PC-3 (cell line): ENCODE results near the gene ZNF236. TPM values are rescaled to one million over a fixed set of nuclear protein-coding genes. Genes with fewer than 3 reads are reported as not detected.

ENCODE experiments used
- ATAC-seq: fragments of 200-7000 bp; cut with Tn5 transposase; 2 replicates; pipeline ENCODE4 v1.9.1; 2020; ENCODE audit warnings: mild to moderate bottlenecking, moderate library complexity
- BruUV-seq: library from RNA; stranded (reverse); fragments of 400-500 nt; replicated peaks from 2 replicates; lab custom pipeline; 2021; lab: Mats Ljungman, UMichigan
- CTCF ChIA-PET: fragments of 300-600 bp; sonication (Branson Sonifier 250); formaldehyde crosslinking; loops from one replicate; lab custom pipeline; 2022; ENCODE audit warnings: antibody characterized with exemption; lab: Charles Lee
- POLR2A ChIA-PET: fragments of 300-600 bp; sonication (Branson Sonifier 250); formaldehyde crosslinking; loops from one replicate; lab custom pipeline; 2022; ENCODE audit warnings: antibody characterized with exemption; ENCODE audit not compliant: unreplicated experiment; lab: Charles Lee
- DNase-seq: peaks from one replicate; pipeline ENCODE4 v3.0.0-alpha.2; 2015
- H2AFZ ChIP-seq: fragments of 300-600 bp; sonication (generic); 2 replicates; pipeline ENCODE4 v1.6.0; 2016; ENCODE audit warnings: antibody characterized with exemption, low read length
- H3F3A ChIP-seq: fragments of 300-600 bp; sonication (generic); one replicate; pipeline ENCODE4 v1.6.0; 2017; ENCODE audit warnings: antibody characterized with exemption, low read length, control low read depth, mild to moderate bottlenecking; ENCODE audit not compliant: unreplicated experiment
- H3K27ac ChIP-seq: fragments of 300-600 bp; sonication (generic); 2 replicates; pipeline ENCODE4 v1.5.1; 2016; ENCODE audit warnings: mild to moderate bottlenecking, low read length
- H3K27me3 ChIP-seq: fragments of 300-600 bp; sonication (generic); 2 replicates; pipeline ENCODE4 v1.6.1; 2016; ENCODE audit warnings: low read length, mixed read lengths
- H3K36me3 ChIP-seq: fragments of 300-600 bp; sonication (generic); 2 replicates; pipeline ENCODE4 v1.6.1; 2016; ENCODE audit warnings: low read depth, mixed run types, low read length, mixed read lengths
- H3K4me1 ChIP-seq: fragments of 300-600 bp; sonication (generic); 2 replicates; pipeline ENCODE4 v1.5.1; 2016; ENCODE audit warnings: low read length; ENCODE audit not compliant: insufficient read depth
- H3K4me2 ChIP-seq: fragments of 300-600 bp; sonication (generic); 2 replicates; pipeline ENCODE4 v1.6.0; 2016; ENCODE audit warnings: low read length
- H3K4me3 ChIP-seq: fragments of 300-600 bp; sonication (generic); 2 replicates; pipeline ENCODE4 v1.5.1; 2016; ENCODE audit warnings: mild to moderate bottlenecking, low read length, mixed read lengths
- H3K79me2 ChIP-seq: fragments of 300-600 bp; sonication (generic); 2 replicates; pipeline ENCODE4 v1.6.1; 2017; ENCODE audit warnings: low read length, mixed read lengths
- H3K9ac ChIP-seq: fragments of 300-600 bp; sonication (generic); 2 replicates; pipeline ENCODE4 v1.6.0; 2016; ENCODE audit warnings: mild to moderate bottlenecking, low read length
- H3K9me2 ChIP-seq: fragments of 300-600 bp; sonication (generic); replicated peaks from 2 replicates; pipeline ENCODE4 v1.6.1; 2016; ENCODE audit warnings: mixed run types, low read length, mixed read lengths
- H3K9me3 ChIP-seq: fragments of 300-600 bp; sonication (generic); 2 replicates; pipeline ENCODE4 v1.6.1; 2016; ENCODE audit warnings: low read length, mixed read lengths
- H4K20me1 ChIP-seq: fragments of 300-600 bp; sonication (generic); 2 replicates; pipeline ENCODE4 v1.6.1; 2016; ENCODE audit warnings: low read length, mixed read lengths
- EZH2 ChIP-seq: fragments of 300-600 bp; sonication (generic); IDR thresholded peaks from one replicate; pipeline ENCODE4 v1.6.1; 2017; ENCODE audit warnings: antibody characterized with exemption, mild to moderate bottlenecking, low read length; ENCODE audit not compliant: unreplicated experiment
- EZH2phosphoT487 ChIP-seq: fragments of 300-600 bp; sonication (generic); IDR thresholded peaks from 2 replicates; pipeline ENCODE4 v1.6.1; 2018; ENCODE audit warnings: mild to moderate bottlenecking, antibody characterized with exemption, low read length, borderline replicate concordance
- intact Hi-C: fragments of 100-400 bp; cut with micrococcal nuclease; formaldehyde crosslinking; loops from 2 replicates; pipeline ENCODE4 v1.9.0; 2023
- total RNA-seq: library from RNA; depleted of rRNA; stranded (reverse); fragments of >200 nt; gene quantifications from 2 replicates; pipeline ENCODE4 v1.2.3, GENCODE V29; 2014
- TF ChIP-seq, protein P1 (sequence below): fragments of 300-600 bp; sonication (generic); conservative IDR thresholded peaks from 2 replicates; pipeline ENCODE4 v1.5.1; 2017; ENCODE audit warnings: antibody characterized with exemption, low read depth, mild to moderate bottlenecking, low read length

ZNF236 gene
- total RNA-seq, 1 experiment from 2014 or later, result 7.7 TPM

DNA sequence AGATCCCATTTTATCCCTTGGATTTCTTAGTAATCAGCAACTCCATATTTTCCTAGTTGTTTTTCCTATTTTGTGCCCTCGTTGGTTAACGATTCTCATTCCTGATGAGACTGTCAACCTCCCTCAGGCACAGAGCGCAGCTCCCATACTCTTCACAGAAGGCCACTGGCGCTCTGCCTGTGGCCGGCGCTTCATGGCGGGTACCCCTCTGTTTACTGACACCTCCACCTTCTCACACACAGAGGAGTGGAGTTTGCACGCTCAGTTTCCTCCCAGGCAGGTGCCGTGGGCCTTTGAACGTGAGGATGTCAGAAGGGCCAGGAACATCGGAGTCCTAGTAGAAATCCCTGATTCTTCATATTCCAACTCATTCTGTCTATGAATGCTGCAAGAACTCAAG lies 171.2 kb downstream of the ZNF236 start:
- Histone ChIP-seq H3K9me2 (no peaks in the 10 kb centered on the region), H3F3A (no peaks in the 10 kb centered on the region), H3K4me3 (no peak overlapping the region), H4K20me1 (no peaks in the 10 kb centered on the region), H3K4me1 (no peaks in the 10 kb centered on the region), H3K9ac (no peak overlapping the region), H3K27ac (no peak overlapping the region), H3K4me2 (no peak overlapping the region), H3K36me3 (no peaks in the 10 kb centered on the region), H3K79me2 (no peaks in the 10 kb centered on the region), H3K9me3 (no peaks in the 10 kb centered on the region), H3K27me3 (no peaks in the 10 kb centered on the region), H2AFZ (no peak overlapping the region)
- ChIA-PET CTCF (no interaction called here), POLR2A (no interaction called here)
- DNase-seq (no peak), ATAC-seq (no peak)
- intact Hi-C loops, result no loop called here
- TF ChIP-seq EZH2 (no peak), EZH2phosphoT487 (no peak)
- TF ChIP-seq, protein P1, sequence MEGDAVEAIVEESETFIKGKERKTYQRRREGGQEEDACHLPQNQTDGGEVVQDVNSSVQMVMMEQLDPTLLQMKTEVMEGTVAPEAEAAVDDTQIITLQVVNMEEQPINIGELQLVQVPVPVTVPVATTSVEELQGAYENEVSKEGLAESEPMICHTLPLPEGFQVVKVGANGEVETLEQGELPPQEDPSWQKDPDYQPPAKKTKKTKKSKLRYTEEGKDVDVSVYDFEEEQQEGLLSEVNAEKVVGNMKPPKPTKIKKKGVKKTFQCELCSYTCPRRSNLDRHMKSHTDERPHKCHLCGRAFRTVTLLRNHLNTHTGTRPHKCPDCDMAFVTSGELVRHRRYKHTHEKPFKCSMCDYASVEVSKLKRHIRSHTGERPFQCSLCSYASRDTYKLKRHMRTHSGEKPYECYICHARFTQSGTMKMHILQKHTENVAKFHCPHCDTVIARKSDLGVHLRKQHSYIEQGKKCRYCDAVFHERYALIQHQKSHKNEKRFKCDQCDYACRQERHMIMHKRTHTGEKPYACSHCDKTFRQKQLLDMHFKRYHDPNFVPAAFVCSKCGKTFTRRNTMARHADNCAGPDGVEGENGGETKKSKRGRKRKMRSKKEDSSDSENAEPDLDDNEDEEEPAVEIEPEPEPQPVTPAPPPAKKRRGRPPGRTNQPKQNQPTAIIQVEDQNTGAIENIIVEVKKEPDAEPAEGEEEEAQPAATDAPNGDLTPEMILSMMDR, result no peak
- BruUV-seq, result no TSS peak

DNA sequence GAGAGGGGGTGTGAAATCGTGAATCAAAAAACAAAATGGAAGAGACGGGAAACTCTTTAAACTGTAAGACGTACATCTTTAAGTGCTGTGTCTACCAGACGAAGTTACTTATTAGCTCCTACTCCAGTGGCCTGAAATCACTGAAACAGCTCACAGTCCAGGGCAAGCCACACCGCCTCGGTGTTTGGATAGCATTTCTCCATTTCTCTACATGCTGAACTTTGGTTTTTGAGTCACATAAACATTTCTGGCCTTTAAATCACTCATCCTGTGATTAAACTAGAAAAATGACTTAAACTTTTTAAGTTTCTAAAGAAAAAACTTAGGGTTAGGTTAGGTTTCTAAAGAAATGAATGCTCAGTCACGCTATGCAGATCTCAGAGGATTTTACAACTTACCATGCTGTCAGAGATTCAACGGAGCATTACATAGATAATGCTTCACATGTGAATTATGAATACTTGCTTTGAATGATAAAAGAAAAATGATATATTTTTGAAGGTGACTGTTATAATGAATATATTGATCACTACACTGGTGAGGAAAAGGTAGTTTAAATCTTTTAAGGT lies 171.8 kb downstream of the ZNF236 start:
- TF ChIP-seq, protein P1, result no peak
- TF ChIP-seq EZH2, result no peak
- no peak for TF ChIP-seq EZH2phosphoT487
- Histone ChIP-seq H3K9ac (no peak overlapping the region), H4K20me1 (no peaks in the 10 kb centered on the region), H3K4me1 (no peaks in the 10 kb centered on the region), H3F3A (no peaks in the 10 kb centered on the region), H3K4me3 (no peak overlapping the region), H3K27me3 (no peaks in the 10 kb centered on the region), H3K27ac (no peak overlapping the region), H2AFZ (no peak overlapping the region), H3K9me3 (no peaks in the 10 kb centered on the region), H3K9me2 (no peaks in the 10 kb centered on the region), H3K79me2 (no peaks in the 10 kb centered on the region), H3K36me3 (no peaks in the 10 kb centered on the region), H3K4me2 (no peak overlapping the region)
- CTCF ChIA-PET, result no interaction called here
- POLR2A ChIA-PET, result no interaction called here
- BruUV-seq, result no TSS peak
- DNase-seq, result no peak
- ATAC-seq, result no peak
- intact Hi-C loops, result no loop called here

DNA sequence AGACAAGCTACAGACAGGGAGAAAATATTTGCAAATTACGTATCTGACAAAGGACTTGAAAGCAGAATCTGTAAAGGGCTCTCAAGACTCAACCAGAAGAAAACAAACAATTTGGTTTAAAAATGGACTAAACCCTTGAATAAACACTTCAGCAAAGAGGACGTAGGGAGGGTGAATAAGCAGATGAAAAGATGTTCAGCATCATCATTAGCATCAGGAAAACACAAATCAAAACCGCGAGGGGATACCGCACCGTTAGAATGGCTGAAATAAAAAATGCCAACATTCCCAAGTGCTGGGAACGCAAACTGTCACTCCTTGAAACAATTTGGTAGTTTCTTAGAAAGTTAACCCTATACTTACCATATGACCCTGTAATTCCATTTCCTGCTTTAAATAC lies 173.5 kb downstream of the ZNF236 start:
- no peak overlapping the region for H3K9ac ChIP-seq
- BruUV-seq, result no TSS peak
- TF ChIP-seq EZH2phosphoT487 (no peak), EZH2 (no peak)
- TF ChIP-seq, protein P1, result no peak
- H2AFZ ChIP-seq, result no peak overlapping the region
- H3K9me2 ChIP-seq, result no peaks in the 10 kb centered on the region
- 0 out of 2 replicates have a peak, but pooled peaks cover 4% of the 10 kb centered on the region for H3K4me1 ChIP-seq
- ChIA-PET POLR2A (no interaction called here), CTCF (interaction anchor here (0.6 kb wide), 2 partner anchors 9 to 597 kb away, joined by 3 read pairs; no protein-coding TSS in a partner anchor)
- no peaks in the 10 kb centered on the region for H3K27me3 ChIP-seq
- H3K36me3 ChIP-seq, result no peaks in the 10 kb centered on the region
- ATAC-seq, result no peak
- H3K79me2 ChIP-seq, result no peaks in the 10 kb centered on the region
- no peak overlapping the region for H3K4me3 ChIP-seq
- no peak overlapping the region for H3K4me2 ChIP-seq
- H4K20me1 ChIP-seq, result no peaks in the 10 kb centered on the region
- no peak for DNase-seq
- H3K9me3 ChIP-seq, result no peaks in the 10 kb centered on the region
- intact Hi-C loops, result no loop called here
- no peak overlapping the region for H3K27ac ChIP-seq
- no peaks in the 10 kb centered on the region for H3F3A ChIP-seq
